HG03354 (cell line): Measurements from ENCODE around the gene NEB.
"Not testable (repeated sequence)": the region's sequence is repeated elsewhere in the genome, so short reads cannot be mapped to it uniquely, and the experiment has no call there.

Source experiments
- ATAC-seq: cut with Tn5 transposase; IDR thresholded peaks from one replicate; pipeline ENCODE4 v1.9.1; 2021; ENCODE audit warnings: mild to moderate bottlenecking; ENCODE audit not compliant: unreplicated experiment, poor library complexity, severe bottlenecking

Gene NEB

GRCh38 chr2:151580697-151581096, 153.6 kb downstream of the NEB start:
- ATAC-seq = peak; percentile 70

GRCh38 chr2:151577116-151577515, 157.2 kb downstream of the NEB start:
- no peak for ATAC-seq

GRCh38 chr2:151576080-151576479, 158.2 kb downstream of the NEB start:
- no peak for ATAC-seq

- ATAC-seq = no peak
Observed at GRCh38 chr2:151575338-151575737, 158.9 kb downstream of the NEB start.

GRCh38 chr2:151570191-151570590, 164.1 kb downstream of the NEB start:
- no peak for ATAC-seq

- ATAC-seq = no peak
Observed at GRCh38 chr2:151569167-151569566, 165.1 kb downstream of the NEB start.

GRCh38 chr2:151568501-151568900, 165.8 kb downstream of the NEB start:
- ATAC-seq = no peak

- ATAC-seq = no peak
Observed at GRCh38 chr2:151567006-151567405, 167.3 kb downstream of the NEB start.

GRCh38 chr2:151562398-151562797, 171.9 kb downstream of the NEB start:
- ATAC-seq = no peak

- ATAC-seq = no peak
Observed at GRCh38 chr2:151560289-151560688, 174.0 kb downstream of the NEB start.

GRCh38 chr2:151559431-151559830, 174.8 kb downstream of the NEB start:
- ATAC-seq = not testable (repeated sequence)

GRCh38 chr2:151557883-151558282, 176.4 kb downstream of the NEB start:
- ATAC-seq = not testable (repeated sequence)

GRCh38 chr2:151556121-151556520, 178.2 kb downstream of the NEB start:
- no peak for ATAC-seq

- ATAC-seq = no peak
Observed at GRCh38 chr2:151552287-151552686, 182.0 kb downstream of the NEB start.

- no peak for ATAC-seq
Observed at GRCh38 chr2:151551556-151551955, 182.7 kb downstream of the NEB start.

- ATAC-seq = no peak
Observed at GRCh38 chr2:151549191-151549590, 185.1 kb downstream of the NEB start.

- ATAC-seq = no peak
Observed at GRCh38 chr2:151544449-151544848, 189.8 kb downstream of the NEB start.

- ATAC-seq = no peak
Observed at GRCh38 chr2:151543876-151544275, 190.4 kb downstream of the NEB start.

GRCh38 chr2:151534001-151534400, 200.3 kb downstream of the NEB start:
- no peak for ATAC-seq

GRCh38 chr2:151533127-151533526, 201.1 kb downstream of the NEB start:
- no peak for ATAC-seq

GRCh38 chr2:151526572-151527090, 207.6 kb downstream of the NEB start:
- no peak for ATAC-seq

GRCh38 chr2:151525821-151526373, 208.4 kb downstream of the NEB start:
- no peak for ATAC-seq
